Measurements from ENCODE around the gene STPG1.

- TF ChIP-seq CTCF (IDR thresholded peaks at IDR 0.05): no peak
- no peak for TF ChIP-seq POLR2AphosphoS5 (IDR thresholded peaks at IDR 0.05)
Measured at GRCh38 chr1:24420547-24420946, 7.0 kb upstream of the STPG1 start.

Data from stomach (tissue), 4 donors.